ENCODE measurements around the gene B4GALT6. TPM values are rescaled to one million over a fixed set of nuclear protein-coding genes. Genes with fewer than 3 reads are reported as not detected.

The B4GALT6 gene
- total RNA-seq, 1 experiment from 2014 or later: 22.0 TPM

- BruUV-seq (replicated peaks): no TSS peak
These were observed 39.2 kb upstream of the B4GALT6 start for GRCh38 chr18:31723639-31723989.

GRCh38 chr18:31722369-31722957 lies 38.1 kb upstream of the B4GALT6 start:
- BruUV-seq (replicated peaks): no TSS peak
- TF ChIP-seq CTCF (IDR thresholded peaks at IDR 0.05; ENCODE audit: unreplicated experiment): peak; percentile 85
- Mint-ChIP-seq H3K27ac (ENCODE audit: unreplicated experiment) (no peak overlapping the region), H3K27me3 (ENCODE audit: unreplicated experiment) (peaks cover 21% of the 10 kb centered on the region), H3K36me3 (ENCODE audit: insufficient read depth, unreplicated experiment) (peaks cover 7% of the 10 kb centered on the region), H3K4me3 (ENCODE audit: low read depth, unreplicated experiment) (no peak overlapping the region), H3K4me1 (ENCODE audit: low read depth, unreplicated experiment) (peaks cover 8% of the 10 kb centered on the region), H3K9me3 (ENCODE audit: low read depth, unreplicated experiment) (no peaks in the 10 kb centered on the region)
- CTCF ChIA-PET: interaction anchor here (0.6 to 0.8 kb wide), 2 partner anchors 69 to 167 kb away, joined by 4 to 5 read pairs; no protein-coding TSS in a partner anchor
- DNase-seq: peak; percentile 88
- intact Hi-C loops (cut with micrococcal nuclease; ENCODE audit: unreplicated experiment): loop anchor here (1.0 to 5.0 kb wide), 3 partner anchors 42 to 750 kb away; no protein-coding TSS in a partner anchor

More at GRCh38 chr18:31723639-31723989, 39.2 kb upstream of the B4GALT6 start:
- Mint-ChIP-seq H3K36me3 (ENCODE audit: insufficient read depth, unreplicated experiment) (peaks cover 7% of the 10 kb centered on the region), H3K4me1 (ENCODE audit: low read depth, unreplicated experiment) (peaks cover 8% of the 10 kb centered on the region), H3K4me3 (ENCODE audit: low read depth, unreplicated experiment) (peak overlapping the region; percentile 94), H3K9me3 (ENCODE audit: low read depth, unreplicated experiment) (no peaks in the 10 kb centered on the region), H3K27ac (ENCODE audit: unreplicated experiment) (no peak overlapping the region), H3K27me3 (ENCODE audit: unreplicated experiment) (peaks cover 31% of the 10 kb centered on the region)
- CTCF ChIA-PET: interaction anchor here (0.6 to 1.5 kb wide), 2 partner anchors 167 to 300 kb away, joined by 3 to 6 read pairs; no protein-coding TSS in a partner anchor
- no peak for TF ChIP-seq CTCF (IDR thresholded peaks at IDR 0.05; ENCODE audit: unreplicated experiment)
- DNase-seq: no peak
- intact Hi-C loops (cut with micrococcal nuclease; ENCODE audit: unreplicated experiment): loop anchor here (2.0 to 5.0 kb wide), 2 partner anchors 167 to 751 kb away; no protein-coding TSS in a partner anchor

- Mint-ChIP-seq H3K27ac (ENCODE audit: unreplicated experiment) (no peak overlapping the region), H3K4me1 (ENCODE audit: low read depth, unreplicated experiment) (peaks cover 8% of the 10 kb centered on the region), H3K36me3 (ENCODE audit: insufficient read depth, unreplicated experiment) (peaks cover 7% of the 10 kb centered on the region), H3K27me3 (ENCODE audit: unreplicated experiment) (peaks cover 14% of the 10 kb centered on the region), H3K4me3 (ENCODE audit: low read depth, unreplicated experiment) (no peak overlapping the region), H3K9me3 (ENCODE audit: low read depth, unreplicated experiment) (no peaks in the 10 kb centered on the region)
- no peak for DNase-seq
- intact Hi-C loops (cut with micrococcal nuclease; ENCODE audit: unreplicated experiment): loop anchor here (5.0 kb wide), 1 partner anchor 749 kb away; no protein-coding TSS in a partner anchor
- CTCF ChIA-PET: no interaction called here
- BruUV-seq (replicated peaks): no TSS peak
- TF ChIP-seq CTCF (IDR thresholded peaks at IDR 0.05; ENCODE audit: unreplicated experiment): no peak
These were observed 37.2 kb upstream of the B4GALT6 start for GRCh38 chr18:31721601-31722000.

- CTCF ChIA-PET: interaction anchor here (0.6 kb wide), 1 partner anchor 110 kb away, joined by 6 read pairs; no protein-coding TSS in a partner anchor
- BruUV-seq (replicated peaks): no TSS peak
- Mint-ChIP-seq H3K27ac (ENCODE audit: unreplicated experiment) (no peak overlapping the region), H3K4me1 (ENCODE audit: low read depth, unreplicated experiment) (peaks cover 8% of the 10 kb centered on the region), H3K27me3 (ENCODE audit: unreplicated experiment) (peaks cover 14% of the 10 kb centered on the region), H3K36me3 (ENCODE audit: insufficient read depth, unreplicated experiment) (peaks cover 7% of the 10 kb centered on the region), H3K4me3 (ENCODE audit: low read depth, unreplicated experiment) (no peak overlapping the region), H3K9me3 (ENCODE audit: low read depth, unreplicated experiment) (no peaks in the 10 kb centered on the region)
- intact Hi-C loops (cut with micrococcal nuclease; ENCODE audit: unreplicated experiment): loop anchor here (5.0 kb wide), 1 partner anchor 749 kb away; no protein-coding TSS in a partner anchor
- no peak for TF ChIP-seq CTCF (IDR thresholded peaks at IDR 0.05; ENCODE audit: unreplicated experiment)
- DNase-seq: no peak
These were observed 36.5 kb upstream of the B4GALT6 start for GRCh38 chr18:31720867-31721266.
